ENCODE results near the gene ZNF66.
A peak's percentile ranks its signal among the peaks of the same experiment; 100 is the strongest.
"Not testable (repeated sequence)": the region's sequence is repeated elsewhere in the genome, so short reads cannot be mapped to it uniquely, and the experiment has no call there.

Gene ZNF66

GRCh38 chr19:20776083-20777076, at the start of gene ZNF66:
Gene ZNF66, plus strand, starts transcription at chr19:20776304. Its CDS starts 144 bp downstream, at chr19:20776448.
- FAIRE-seq = peak; percentile 89
- peak; percentile 90 for DNase-seq (ENCODE audit: low spot score)

- DNase-seq (ENCODE audit: low spot score); FAIRE-seq: not testable (repeated sequence)
These were observed 25.9 kb upstream of the ZNF66 start for GRCh38 chr19:20750169-20750568.

- FAIRE-seq; DNase-seq (ENCODE audit: low spot score): not testable (repeated sequence)
These were observed 23.8 kb upstream of the ZNF66 start for GRCh38 chr19:20752291-20752690.

GRCh38 chr19:20769225-20769736, 6.8 kb upstream of the ZNF66 start:
- not testable (repeated sequence) for DNase-seq (ENCODE audit: low spot score); FAIRE-seq

GRCh38 chr19:20787786-20788185, 11.7 kb downstream of the ZNF66 start:
- FAIRE-seq (no peak), DNase-seq (ENCODE audit: low spot score) (peak; percentile 9)

- FAIRE-seq (no peak), DNase-seq (ENCODE audit: low spot score) (no peak)
These were observed 15.7 kb downstream of the ZNF66 start for GRCh38 chr19:20791806-20792205.

GRCh38 chr19:20806311-20807262, 30.5 kb downstream of the ZNF66 start:
- not testable (repeated sequence) for FAIRE-seq; DNase-seq (ENCODE audit: low spot score)

GRCh38 chr19:20840371-20840770, 64.3 kb downstream of the ZNF66 start:
- FAIRE-seq (no peak), DNase-seq (ENCODE audit: low spot score) (peak; percentile 20)

All from RCC 7860 (cell line).